Stimulated activated CD8-positive, alpha-beta memory T cell treated with anti-CD3 and anti-CD28 coated beads, Interleukin-7, amount 100 ng/mL, for 24 hours (primary cell): Measurements from ENCODE around the gene KCTD5.
"Not testable (repeated sequence)": the region's sequence is repeated elsewhere in the genome, so short reads cannot be mapped to it uniquely, and the experiment has no call there.

ENCODE experiments used
- DNase-seq: peaks from one replicate; pipeline ENCODE4 v3.0.0-alpha.2; 2020; ENCODE audit warnings: low read depth

KCTD5 gene

GRCh38 chr16:2673066-2673999 lies 9.0 kb upstream of the KCTD5 start:
- peak; percentile 84 for DNase-seq

- DNase-seq, result no peak
Measured at GRCh38 chr16:2675021-2675420, 7.3 kb upstream of the KCTD5 start.

GRCh38 chr16:2675714-2676113 lies 6.6 kb upstream of the KCTD5 start:
- no peak for DNase-seq

DNA sequence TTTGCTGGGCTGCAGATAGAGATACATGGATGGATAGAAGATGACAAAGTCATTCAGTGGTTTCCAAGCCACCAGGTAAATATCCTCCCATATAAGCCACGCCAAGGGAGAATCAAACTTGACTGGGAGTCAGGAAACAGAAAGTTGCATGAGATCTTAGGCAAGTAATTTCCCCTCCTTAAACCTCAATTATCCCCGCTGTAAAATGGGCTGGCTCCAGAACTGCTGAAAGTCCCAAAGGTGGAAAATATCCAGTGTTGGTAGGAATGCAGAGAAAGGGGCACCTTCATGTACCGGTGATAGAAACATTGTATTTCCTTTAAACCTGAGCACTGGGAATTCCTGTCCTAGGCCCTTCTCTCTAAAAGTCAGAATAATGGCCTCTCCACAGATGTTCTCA lies 5.4 kb upstream of the KCTD5 start:
- not testable (repeated sequence) for DNase-seq

DNA sequence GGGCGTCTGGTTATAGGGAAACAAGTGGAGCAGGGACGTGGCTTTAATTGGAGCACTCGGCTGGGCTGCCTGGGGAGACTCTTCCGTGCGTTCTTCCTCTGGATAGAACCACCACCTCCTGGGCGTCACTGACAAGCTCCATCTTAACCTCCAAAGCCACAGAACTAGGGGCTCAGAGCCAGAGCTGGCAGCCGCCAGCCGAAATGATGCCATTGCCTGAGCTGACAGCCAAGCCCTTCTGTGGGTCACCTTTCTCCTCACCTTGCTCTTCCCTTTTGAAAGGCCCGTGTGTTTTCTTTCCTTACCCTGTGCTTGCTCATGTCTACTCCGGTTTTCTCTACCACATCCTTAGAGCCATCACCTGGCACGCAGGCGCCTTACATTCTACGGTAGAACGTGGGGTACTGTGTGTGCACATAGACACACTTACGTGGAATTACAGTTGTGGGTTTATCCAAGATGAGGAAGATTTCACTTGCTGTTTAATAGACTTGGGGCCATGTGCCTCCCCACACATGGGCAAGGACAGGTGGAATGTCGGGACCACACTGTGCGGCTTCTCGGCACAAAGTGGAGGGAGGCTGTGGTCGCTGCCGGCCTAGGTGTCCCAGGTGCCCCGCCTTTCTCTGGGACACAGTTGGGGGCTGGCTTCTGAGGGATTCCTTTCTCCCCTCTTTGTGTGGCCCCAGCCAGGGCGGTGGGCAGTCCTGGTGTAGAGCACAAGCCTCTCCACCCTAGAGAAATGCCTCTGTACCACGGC lies 3.9 kb upstream of the KCTD5 start:
- DNase-seq, result not testable (repeated sequence)

GRCh38 chr16:2679902-2680301 lies 2.4 kb upstream of the KCTD5 start:
- not testable (repeated sequence) for DNase-seq

DNA sequence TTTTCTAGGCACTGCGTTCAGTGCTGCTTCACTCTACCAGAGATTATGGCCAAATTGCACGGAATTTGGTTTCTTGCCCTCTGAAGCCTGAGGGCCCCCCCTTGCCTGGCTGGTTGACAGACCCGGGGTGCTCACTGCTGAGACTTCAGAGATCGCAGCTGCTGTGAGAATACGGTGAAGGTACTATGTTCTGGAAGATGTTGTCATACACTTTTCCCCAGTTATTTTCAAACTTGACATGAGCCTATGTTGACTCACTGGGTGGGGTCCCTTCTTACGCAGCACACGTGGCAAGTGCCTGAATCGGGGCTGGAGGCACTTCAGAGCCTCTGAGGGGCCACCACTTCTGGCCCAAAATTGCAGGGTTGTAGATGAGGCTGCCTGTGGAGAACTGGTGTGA lies 2.0 kb upstream of the KCTD5 start:
- not testable (repeated sequence) for DNase-seq

GRCh38 chr16:2683041-2683440 lies 718 bp downstream of the KCTD5 start:
- not testable (repeated sequence) for DNase-seq

DNA sequence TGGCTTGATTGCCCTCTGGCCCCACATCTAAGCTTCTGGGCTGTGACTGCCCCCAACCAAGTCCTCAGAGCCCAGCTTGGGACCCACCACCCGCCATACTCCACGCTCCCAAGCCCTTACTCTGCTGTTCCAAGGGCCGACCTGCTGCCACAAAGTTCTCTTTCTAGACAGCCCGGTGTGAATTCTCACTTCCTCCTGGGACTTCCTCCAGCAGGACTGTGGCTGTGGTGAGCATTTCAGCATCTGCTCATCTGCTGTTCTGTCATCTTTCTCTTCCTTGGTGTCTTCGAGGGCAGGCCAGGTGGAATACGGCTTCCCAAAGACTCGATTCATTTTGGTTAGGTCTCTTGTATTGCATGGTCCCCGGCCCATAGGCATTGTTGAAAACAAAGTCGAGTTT lies 3.8 kb downstream of the KCTD5 start:
- not testable (repeated sequence) for DNase-seq

GRCh38 chr16:2686912-2687507 lies 4.7 kb downstream of the KCTD5 start:
- DNase-seq, result no peak

GRCh38 chr16:2687531-2688308 lies 5.4 kb downstream of the KCTD5 start:
- DNase-seq, result no peak

- not testable (repeated sequence) for DNase-seq
Measured at GRCh38 chr16:2689422-2689821, 7.1 kb downstream of the KCTD5 start.

- no peak for DNase-seq
Measured at GRCh38 chr16:2689968-2690801, 7.9 kb downstream of the KCTD5 start.

DNA sequence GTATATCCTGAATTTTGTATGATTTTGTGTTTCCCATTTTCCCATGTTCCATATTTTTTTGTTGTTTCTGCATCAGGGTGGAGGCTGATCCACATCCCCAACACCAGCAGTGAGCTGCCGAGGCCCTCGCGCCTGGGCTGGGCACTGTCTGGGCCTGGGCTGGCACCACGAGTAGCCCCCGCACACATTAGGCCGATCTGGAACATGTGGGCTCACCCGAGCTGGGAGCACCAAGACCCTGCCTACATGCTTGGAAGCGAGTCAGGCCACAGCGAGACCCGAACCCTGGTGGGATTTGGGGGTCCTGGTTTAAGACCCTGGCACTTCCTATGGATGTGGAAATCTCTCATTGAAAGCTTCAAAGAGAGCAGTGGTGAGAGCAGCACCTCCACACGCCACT lies 8.5 kb downstream of the KCTD5 start:
- DNase-seq, result no peak

DNA sequence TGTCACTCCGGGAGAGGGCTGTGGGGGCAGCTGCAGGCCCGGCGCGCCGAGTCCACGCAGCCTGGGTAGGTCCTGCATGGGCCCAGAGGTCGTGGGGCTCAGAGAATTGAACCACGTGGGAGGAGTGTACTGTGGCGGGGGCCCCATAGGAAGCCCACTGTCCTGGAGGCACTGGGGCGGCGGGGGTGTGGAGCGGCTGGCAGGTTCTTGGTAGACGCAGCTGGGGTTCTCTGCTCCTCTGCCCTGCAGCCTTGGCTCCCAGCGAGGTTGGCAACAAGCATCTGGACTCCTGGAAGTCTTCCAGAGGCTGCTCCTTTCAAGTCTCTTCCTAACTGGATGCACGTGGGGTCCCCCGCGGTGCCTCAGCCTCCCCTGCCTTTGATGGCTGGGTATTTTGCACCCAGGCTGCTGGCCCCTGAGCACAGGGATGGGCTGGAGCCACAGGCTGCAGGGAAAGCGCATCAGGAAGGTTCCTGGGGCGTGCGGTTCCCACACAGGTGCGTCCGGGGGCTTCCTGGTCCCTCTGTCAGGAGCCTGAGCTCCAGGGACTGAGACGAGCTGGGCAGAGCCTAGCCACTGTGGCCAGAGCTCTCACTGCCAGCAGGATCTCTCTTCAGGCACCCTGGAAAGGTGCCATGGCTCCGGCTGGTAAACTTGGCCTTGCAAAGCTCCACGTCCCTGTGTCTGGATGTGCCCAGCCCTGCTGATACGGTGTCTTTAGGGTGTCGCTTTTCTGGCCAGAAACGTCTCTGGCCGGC lies 9.3 kb downstream of the KCTD5 start:
- DNase-seq, result no peak

DNA sequence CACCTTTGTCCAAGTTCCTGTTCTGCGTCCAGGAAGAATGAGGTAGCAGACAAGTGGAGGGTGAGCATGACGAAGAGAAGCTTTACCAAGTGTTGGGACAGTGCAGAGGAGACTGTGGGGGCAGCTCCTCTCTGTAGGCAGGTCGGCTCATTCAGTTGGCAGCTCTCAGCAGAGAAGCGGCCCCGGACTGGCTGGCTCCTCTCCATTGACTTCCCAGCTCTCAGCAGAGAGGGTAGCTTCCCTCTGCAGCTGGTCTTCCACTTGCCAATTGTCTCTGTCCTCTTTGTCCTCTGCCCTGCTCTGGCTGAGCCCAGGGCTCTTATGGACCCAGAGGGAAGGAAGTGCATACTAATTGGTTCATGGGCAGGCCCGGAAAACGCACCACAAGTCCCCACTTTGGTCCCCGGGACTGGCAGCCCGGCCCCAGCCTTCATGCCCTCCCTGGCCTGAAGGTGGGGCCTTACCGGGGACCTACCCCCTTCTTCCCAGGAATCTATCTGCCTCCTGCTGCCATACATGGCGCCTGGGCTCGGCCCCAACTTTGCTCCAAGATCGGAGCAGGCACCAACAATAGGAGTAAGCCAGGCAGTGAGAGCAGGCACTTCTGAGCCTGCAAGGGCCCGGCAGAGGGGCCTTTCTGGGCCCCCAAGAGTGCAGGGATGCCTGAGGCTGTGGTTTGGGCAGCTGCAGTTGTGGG lies 10.1 kb downstream of the KCTD5 start:
- no peak for DNase-seq

- no peak for DNase-seq
Measured at GRCh38 chr16:2692948-2693651, 10.8 kb downstream of the KCTD5 start.

DNA sequence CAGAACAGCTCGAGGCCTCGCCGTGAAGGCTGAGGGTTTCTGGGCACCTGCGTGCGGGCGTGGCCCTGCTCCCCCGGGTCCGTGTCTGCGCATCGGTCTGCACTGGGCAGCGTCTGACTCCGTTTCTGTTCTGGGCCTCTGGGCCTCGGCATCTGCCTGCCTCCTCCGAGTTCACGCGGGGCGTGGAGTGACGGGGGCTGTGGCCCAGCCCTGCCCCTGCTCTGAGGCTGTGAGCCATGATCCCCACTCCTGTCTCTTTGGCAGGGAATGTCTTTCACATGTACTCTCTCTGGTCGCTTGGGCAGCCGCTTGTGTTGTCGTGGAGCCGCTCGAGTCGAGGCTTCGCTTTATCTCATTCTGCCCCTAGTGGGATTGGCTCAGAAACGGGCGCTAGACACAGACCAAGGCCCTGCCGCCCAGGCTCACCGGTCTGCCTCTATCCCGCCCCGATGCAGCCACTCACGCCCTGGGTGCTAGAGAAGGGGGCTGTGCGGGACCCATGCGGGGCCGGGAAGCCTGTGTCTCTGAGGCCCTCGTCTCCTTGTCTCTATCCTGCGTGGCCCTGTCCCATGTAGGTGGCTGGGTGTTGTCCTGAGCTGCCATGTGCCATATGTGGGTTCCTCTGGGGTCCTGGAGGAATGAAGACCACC lies 14.4 kb downstream of the KCTD5 start:
- not testable (repeated sequence) for DNase-seq
